ENCODE results near the gene PRIM2. TPM values are rescaled to one million over a fixed set of nuclear protein-coding genes. Genes with fewer than 3 reads are reported as not detected.
"Not testable (repeated sequence)": the region's sequence is repeated elsewhere in the genome, so short reads cannot be mapped to it uniquely, and the experiment has no call there.

PRIM2 gene
- total RNA-seq, 1 donor from 2014 or later: 21.0 TPM

DNA sequence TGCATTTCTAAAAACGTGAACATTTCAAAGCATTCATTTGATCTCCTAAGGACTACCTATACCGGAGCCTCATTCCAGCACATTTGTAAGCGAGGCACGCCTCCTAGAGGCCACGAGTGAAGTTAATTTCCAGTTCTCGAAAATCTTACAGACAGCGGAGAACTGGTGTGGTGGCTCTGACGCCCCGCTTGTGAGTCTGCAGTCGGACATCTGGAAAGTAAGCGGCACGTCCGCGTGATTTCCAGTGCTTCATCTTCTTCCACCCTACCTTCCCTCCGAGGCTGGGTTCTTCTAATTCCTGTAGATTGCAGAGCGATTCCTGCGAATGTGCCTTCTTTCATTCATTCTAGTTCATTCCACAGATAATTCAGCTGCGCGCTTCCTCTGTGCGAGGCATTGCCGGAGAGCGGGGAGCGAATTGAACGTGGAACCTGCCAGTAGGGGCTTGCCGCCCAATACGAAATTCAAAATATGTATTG lies 810 bp upstream of the PRIM2 start:
- peak overlapping the region; percentile 69 for H3K4me3 ChIP-seq (ENCODE audit: low read depth, low read length)
- peak; percentile 73 for DNase-seq (ENCODE audit: low read depth)
- TF ChIP-seq, protein P1, sequence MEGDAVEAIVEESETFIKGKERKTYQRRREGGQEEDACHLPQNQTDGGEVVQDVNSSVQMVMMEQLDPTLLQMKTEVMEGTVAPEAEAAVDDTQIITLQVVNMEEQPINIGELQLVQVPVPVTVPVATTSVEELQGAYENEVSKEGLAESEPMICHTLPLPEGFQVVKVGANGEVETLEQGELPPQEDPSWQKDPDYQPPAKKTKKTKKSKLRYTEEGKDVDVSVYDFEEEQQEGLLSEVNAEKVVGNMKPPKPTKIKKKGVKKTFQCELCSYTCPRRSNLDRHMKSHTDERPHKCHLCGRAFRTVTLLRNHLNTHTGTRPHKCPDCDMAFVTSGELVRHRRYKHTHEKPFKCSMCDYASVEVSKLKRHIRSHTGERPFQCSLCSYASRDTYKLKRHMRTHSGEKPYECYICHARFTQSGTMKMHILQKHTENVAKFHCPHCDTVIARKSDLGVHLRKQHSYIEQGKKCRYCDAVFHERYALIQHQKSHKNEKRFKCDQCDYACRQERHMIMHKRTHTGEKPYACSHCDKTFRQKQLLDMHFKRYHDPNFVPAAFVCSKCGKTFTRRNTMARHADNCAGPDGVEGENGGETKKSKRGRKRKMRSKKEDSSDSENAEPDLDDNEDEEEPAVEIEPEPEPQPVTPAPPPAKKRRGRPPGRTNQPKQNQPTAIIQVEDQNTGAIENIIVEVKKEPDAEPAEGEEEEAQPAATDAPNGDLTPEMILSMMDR (conservative IDR thresholded peaks at IDR 0.05; ENCODE audit: low read depth, low read length): peak; percentile 84

DNA sequence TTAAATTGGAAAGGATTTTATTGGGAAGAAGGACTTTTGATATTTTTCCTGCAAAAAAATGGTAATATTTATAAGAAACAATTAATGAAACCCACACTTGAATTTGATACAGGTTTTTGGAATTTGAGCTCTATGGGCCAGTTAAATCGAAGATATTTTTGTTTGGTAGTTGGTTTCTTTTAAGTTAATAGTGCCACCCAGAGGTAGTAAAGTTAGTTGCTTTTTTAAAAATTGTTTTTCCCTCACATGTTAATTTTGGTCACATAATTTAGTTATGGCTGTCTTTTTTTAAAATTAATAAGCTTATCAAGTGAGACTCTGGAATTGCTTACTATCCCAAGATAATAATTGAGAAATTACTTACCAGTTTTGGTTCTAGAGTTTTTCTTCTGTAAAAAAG lies 7.1 kb downstream of the PRIM2 start:
- no peak for DNase-seq (ENCODE audit: low read depth)
- H3K4me3 ChIP-seq (ENCODE audit: low read depth, low read length): no peak overlapping the region
- TF ChIP-seq, protein P1 (conservative IDR thresholded peaks at IDR 0.05; ENCODE audit: low read depth, low read length): peak; percentile 50

DNA sequence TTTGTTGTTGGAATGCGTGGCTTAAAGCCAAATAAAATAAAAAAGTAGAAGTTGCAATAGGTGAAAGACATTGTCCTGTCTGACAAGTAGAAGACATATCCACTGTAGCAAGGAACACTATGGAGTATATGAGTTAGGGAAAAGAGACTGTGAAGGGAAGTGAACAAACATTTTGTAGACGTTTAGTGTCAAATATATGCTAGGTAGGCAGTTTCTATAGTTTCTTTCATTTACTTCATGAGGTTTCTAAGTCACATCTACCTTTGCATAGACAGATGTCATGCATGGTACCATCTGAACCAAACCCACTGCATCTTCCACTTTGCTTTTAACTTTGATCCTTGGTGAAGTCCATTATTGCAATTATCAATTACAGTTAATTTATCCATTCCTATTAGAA lies 9.9 kb downstream of the PRIM2 start:
- no peak for DNase-seq (ENCODE audit: low read depth)
- no peak overlapping the region for H3K4me3 ChIP-seq (ENCODE audit: low read depth, low read length)
- TF ChIP-seq, protein P1 (conservative IDR thresholded peaks at IDR 0.05; ENCODE audit: low read depth, low read length): no peak

DNA sequence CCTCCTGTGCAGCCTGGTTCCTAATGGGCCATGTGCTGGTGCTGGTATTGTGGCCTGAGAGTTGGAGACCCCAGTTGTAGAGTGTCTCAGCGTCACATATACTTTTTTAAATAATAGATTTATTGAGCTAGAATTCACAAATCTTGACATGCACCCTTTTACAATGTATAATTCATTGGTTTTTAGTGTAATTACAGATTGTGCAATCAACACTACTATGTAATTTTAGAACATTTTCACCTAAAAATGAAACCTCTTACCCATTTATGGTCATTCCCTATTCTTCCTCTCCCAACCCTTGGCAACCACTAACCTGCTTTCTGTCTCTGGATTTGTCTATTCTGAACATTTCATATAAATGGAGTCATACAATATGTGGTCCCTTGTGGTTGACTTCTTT lies 10.6 kb downstream of the PRIM2 start:
- no peak for DNase-seq (ENCODE audit: low read depth)
- no peak overlapping the region for H3K4me3 ChIP-seq (ENCODE audit: low read depth, low read length)
- TF ChIP-seq, protein P1 (conservative IDR thresholded peaks at IDR 0.05; ENCODE audit: low read depth, low read length): no peak

DNA sequence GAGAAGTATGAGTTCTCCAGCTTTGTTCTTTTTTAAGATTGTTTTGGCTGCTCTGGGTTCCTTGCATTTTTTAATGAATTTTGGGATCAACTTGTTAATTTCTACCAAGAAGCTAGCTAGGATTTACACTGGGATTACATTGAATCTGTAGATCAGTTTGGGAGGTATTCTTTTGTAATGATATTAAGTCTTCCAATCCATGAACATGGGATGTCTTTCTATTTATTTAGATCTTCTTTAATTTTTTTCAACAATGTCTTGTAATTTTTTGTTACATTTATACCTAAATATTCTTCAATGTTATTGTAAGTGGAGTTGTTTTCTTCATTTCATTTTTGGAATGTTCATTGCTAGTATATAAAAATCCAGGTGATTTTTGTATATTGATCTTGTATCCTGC lies 12.5 kb downstream of the PRIM2 start:
- no peak overlapping the region for H3K4me3 ChIP-seq (ENCODE audit: low read depth, low read length)
- TF ChIP-seq, protein P1 (conservative IDR thresholded peaks at IDR 0.05; ENCODE audit: low read depth, low read length): no peak
- DNase-seq (ENCODE audit: low read depth): no peak

DNA sequence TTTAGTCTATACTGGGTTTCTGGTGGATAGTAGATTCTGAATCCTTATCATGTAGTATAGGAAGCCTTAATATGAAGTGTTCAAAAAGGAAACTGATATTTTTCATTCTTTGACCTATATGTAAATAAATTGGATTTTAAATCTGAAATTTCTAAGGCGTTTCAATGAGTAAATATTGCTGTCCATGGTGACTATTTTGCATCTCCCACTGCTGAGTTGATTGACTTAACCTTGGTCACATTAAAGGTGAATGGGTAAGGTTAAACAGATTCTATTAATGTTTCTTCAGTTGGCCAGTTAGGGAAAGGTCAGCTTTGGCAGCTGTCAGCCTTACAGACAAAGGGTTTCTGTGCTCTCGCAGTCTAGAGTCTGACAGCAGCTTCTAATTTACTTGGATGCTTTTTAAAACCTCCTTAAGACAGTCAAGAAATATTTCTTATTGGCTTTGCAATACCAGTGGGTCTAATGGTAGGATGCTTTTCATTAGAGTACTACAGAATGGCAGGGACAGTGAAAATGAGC lies 24.8 kb downstream of the PRIM2 start:
- TF ChIP-seq, protein P1 (conservative IDR thresholded peaks at IDR 0.05; ENCODE audit: low read depth, low read length): no peak
- H3K4me3 ChIP-seq (ENCODE audit: low read depth, low read length): no peak overlapping the region
- DNase-seq (ENCODE audit: low read depth): no peak

DNA sequence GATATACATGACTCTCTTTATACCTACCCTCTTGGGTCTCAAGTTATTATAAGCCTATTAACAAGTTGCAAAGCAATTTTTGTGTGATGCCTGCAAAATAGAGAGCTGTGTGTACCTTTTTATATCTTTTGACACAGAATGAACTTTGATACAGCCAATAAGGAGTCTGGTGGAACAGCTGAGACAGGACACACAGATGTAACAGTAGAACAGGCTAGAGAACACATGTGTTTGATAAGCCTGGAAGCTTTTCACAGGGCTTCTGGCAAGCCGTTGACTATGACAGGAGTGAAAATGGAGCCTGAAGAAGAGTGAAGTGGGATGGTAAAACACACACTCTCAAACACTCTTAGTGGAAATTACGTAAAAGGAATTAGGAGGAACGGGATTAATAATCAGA lies 25.9 kb downstream of the PRIM2 start:
- H3K4me3 ChIP-seq (ENCODE audit: low read depth, low read length); DNase-seq (ENCODE audit: low read depth): not testable (repeated sequence)

DNA sequence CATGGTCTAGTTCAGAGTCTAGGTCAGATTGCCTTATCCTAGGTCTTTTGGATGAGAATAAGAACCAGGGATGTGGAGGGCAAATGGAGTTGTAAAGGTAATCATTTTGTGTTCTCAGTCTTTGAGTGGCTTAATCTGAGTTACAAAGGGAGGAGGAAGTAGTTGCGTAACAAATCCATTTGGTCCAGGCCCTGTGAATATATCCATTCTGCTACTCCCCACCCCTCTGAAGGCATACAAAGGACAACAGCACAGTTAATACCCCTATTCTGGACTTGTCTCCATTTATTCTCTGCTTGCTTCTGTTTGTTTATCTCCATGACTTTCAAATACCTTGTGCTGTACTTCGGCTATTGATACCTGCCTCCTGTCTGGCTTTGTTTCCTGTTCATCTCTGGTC lies 29.3 kb downstream of the PRIM2 start:
- H3K4me3 ChIP-seq (ENCODE audit: low read depth, low read length); DNase-seq (ENCODE audit: low read depth): not testable (repeated sequence)

DNA sequence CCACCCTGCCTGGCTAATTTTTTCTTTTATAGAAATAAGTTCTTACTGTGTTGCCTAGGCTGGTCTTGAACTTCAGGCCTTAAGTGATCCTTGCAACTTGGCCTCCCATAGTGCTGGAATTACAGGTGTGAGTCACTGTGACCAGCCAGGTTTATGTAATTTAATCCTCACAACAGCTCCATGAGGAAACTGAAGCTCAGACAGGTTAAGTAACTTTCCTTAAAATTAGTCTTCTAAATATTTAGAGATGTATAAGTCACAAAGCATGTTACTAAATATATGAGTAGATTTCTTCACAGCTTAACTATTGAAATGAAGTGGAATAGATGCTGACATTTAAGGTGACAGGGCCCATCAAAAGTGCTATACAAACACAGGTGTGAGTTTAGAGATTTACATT lies 30.2 kb downstream of the PRIM2 start:
- DNase-seq (ENCODE audit: low read depth); H3K4me3 ChIP-seq (ENCODE audit: low read depth, low read length): not testable (repeated sequence)

DNA sequence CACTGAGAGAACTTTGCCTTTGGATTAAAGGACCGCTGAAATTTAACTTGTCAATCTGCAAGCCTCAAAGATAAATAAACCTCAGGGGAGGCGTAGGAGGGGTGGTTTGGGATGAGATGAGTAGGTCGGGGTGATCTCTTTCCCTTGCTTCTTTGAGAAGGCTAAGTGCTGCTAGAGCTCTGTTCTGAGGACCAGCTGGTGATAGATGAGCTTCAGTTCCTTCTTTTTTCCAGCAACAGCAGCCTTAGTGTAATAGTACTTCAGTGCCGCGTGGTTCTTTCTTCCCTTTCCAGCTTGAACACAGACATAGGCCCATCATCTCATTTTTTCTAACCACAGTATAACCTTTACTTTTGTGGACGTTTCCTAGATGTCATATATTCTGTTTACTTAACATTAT lies 33.0 kb downstream of the PRIM2 start:
- DNase-seq (ENCODE audit: low read depth); H3K4me3 ChIP-seq (ENCODE audit: low read depth, low read length): not testable (repeated sequence)

DNA sequence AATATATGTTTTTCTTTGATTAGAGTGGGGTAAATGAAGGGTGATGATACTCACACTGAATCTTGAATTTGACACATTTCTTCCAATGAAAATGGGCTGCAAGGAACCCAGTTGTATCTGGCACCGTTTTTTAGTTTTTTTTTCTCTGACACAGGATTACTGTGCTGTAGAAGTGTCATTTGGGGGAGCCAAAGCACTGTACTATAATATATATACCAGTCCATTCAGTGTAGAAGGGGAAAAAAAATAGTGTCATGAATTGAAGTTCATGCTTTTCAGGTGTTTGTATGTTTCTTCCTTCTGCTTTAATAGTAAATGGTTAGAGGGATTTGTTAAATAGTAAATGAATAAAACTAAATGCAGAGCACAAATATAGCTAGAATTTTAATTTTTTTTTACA lies 35.2 kb downstream of the PRIM2 start:
- not testable (repeated sequence) for H3K4me3 ChIP-seq (ENCODE audit: low read depth, low read length)

DNA sequence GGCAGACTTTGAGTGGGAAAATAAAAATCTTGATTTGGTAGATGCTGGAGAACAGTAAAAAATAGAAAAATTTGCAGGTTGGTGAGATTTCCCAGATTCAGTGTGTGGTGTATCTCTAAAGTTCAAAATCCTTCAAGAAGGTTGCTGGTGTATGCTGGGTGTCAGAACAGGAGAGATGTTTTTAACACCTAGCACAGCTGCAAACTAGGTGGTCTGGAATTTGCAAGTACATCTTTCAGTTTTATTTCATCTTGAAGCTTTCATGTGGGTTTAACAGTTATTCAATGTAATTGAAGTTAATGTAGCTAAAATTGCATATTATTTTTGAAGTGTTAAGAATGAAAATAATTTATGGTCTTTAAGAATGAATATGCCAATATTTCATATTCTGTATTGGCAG lies 40.9 kb downstream of the PRIM2 start:
- H3K4me3 ChIP-seq (ENCODE audit: low read depth, low read length); DNase-seq (ENCODE audit: low read depth): not testable (repeated sequence)

More for the DNA sequence above, 35.2 kb downstream of the PRIM2 start:
- DNase-seq (ENCODE audit: low read depth): not testable (repeated sequence)
